HG03025 (cell line): Measurements from ENCODE around the gene KIF4A.
"Not testable (repeated sequence)": the region's sequence is repeated elsewhere in the genome, so short reads cannot be mapped to it uniquely, and the experiment has no call there.

Experiments
- ATAC-seq: cut with Tn5 transposase; IDR thresholded peaks from one replicate; pipeline ENCODE4 v1.9.1; 2021; ENCODE audit warnings: mild to moderate bottlenecking, moderate library complexity; ENCODE audit not compliant: unreplicated experiment, low FRiP score

KIF4A gene, protein sequence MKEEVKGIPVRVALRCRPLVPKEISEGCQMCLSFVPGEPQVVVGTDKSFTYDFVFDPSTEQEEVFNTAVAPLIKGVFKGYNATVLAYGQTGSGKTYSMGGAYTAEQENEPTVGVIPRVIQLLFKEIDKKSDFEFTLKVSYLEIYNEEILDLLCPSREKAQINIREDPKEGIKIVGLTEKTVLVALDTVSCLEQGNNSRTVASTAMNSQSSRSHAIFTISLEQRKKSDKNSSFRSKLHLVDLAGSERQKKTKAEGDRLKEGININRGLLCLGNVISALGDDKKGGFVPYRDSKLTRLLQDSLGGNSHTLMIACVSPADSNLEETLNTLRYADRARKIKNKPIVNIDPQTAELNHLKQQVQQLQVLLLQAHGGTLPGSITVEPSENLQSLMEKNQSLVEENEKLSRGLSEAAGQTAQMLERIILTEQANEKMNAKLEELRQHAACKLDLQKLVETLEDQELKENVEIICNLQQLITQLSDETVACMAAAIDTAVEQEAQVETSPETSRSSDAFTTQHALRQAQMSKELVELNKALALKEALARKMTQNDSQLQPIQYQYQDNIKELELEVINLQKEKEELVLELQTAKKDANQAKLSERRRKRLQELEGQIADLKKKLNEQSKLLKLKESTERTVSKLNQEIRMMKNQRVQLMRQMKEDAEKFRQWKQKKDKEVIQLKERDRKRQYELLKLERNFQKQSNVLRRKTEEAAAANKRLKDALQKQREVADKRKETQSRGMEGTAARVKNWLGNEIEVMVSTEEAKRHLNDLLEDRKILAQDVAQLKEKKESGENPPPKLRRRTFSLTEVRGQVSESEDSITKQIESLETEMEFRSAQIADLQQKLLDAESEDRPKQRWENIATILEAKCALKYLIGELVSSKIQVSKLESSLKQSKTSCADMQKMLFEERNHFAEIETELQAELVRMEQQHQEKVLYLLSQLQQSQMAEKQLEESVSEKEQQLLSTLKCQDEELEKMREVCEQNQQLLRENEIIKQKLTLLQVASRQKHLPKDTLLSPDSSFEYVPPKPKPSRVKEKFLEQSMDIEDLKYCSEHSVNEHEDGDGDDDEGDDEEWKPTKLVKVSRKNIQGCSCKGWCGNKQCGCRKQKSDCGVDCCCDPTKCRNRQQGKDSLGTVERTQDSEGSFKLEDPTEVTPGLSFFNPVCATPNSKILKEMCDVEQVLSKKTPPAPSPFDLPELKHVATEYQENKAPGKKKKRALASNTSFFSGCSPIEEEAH

GRCh38 chrX:70289793-70290770 lies at the start of gene KIF4A, which contains the start of gene PDZD11:
TSS of gene KIF4A (plus strand) at chrX:70290104. CDS start at chrX:70290459, 355 bp downstream.
TSS of gene PDZD11 (minus strand) at chrX:70289927. CDS start at chrX:70289341, 586 bp downstream.
- ATAC-seq: peak; percentile 94

DNA sequence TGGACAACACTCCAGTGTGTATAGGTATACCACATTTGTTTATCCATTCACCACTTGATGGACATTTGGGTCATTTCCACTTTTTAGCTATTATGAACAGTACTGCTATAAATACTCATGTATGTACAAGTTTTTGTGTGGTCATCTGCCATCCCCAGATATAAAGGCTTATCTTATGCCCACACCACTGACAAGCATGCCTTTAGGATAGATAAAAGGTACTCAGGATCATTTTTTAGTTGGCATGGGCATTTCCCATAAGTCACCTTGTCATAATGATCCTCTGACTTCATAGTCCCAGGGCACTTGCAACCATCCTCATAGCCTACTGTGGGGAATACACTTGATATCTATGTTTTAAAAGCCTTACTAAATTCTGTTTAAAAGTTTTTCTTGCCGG lies 49.2 kb upstream of the KIF4A start:
- ATAC-seq: no peak

- ATAC-seq: no peak
Observed at GRCh38 chrX:70241501-70241900, 48.4 kb upstream of the KIF4A start.

DNA sequence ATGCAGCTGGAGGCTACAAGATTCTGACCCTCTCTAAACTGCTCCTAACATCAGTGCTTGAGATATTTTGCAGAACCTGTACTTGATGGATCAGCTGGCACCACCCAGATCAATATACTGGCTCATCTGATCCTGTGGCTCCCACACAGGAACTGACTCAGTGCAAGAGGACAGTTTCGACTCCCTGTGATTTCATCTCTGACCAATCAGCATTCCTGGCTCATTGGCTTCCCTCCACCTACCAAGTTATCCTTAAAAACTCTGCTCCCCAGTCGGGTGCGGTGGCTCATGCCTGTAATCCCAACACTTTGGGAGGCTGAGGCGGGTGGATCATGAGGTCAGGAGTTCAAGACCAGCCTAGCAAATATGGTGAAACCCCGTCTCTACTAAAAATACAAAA lies 46.3 kb upstream of the KIF4A start:
- not testable (repeated sequence) for ATAC-seq

DNA sequence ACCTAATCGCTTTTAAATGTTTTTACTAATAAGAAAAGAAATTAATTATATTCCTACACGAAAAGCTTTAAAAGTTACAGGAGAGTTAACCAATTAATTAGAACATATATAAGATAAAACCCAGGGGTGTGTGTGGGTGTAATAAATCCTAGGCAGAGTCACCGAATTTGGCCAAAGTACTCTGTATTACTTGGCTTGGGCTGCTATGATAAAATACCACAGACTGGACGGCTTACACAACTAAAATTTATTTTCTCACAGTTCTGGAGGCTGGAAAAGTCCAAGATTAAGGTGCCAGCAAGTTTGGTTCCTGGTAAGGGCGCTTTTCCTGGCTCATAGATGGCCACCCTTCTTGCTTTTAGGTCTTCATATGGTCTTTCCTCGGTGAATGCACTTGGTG lies 45.0 kb upstream of the KIF4A start:
- ATAC-seq: no peak

DNA sequence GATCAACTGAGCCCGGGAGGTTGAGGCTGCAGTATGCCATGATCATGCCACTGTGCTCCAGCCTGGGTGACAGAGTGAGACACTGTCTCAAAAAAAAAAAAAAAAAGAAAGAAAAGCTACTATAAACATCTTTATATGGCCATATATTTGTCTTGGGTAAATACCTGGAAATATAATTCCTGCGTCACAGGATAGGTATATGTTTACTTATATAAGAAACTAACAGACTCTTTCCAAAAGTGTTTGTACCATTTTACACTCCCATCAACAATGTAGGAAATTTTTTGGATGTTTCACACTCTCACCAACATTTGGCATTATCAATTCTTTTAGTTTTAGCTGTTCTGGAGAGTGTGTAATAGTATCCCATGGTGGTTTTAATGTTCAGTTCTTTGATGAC lies 42.7 kb upstream of the KIF4A start:
- no peak for ATAC-seq

DNA sequence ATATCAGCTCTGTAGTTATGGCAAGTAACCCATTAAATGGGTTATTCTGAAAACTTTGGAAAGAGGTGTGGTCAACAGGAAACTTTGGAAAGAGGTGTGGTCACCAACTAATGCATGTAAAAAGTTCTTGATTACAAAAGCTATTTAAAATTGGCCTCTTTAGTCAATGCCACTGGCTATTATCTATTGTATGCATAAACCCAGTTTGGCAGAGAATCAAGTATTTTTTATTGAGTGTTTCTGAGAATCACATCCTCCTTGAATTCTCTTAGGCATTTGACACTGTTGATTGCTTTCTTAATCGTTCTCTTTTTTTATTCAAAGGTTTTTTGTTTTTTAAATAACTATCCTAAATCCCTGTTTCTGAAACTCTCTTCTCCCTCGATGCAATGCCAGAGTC lies 37.4 kb upstream of the KIF4A start:
- ATAC-seq: no peak

DNA sequence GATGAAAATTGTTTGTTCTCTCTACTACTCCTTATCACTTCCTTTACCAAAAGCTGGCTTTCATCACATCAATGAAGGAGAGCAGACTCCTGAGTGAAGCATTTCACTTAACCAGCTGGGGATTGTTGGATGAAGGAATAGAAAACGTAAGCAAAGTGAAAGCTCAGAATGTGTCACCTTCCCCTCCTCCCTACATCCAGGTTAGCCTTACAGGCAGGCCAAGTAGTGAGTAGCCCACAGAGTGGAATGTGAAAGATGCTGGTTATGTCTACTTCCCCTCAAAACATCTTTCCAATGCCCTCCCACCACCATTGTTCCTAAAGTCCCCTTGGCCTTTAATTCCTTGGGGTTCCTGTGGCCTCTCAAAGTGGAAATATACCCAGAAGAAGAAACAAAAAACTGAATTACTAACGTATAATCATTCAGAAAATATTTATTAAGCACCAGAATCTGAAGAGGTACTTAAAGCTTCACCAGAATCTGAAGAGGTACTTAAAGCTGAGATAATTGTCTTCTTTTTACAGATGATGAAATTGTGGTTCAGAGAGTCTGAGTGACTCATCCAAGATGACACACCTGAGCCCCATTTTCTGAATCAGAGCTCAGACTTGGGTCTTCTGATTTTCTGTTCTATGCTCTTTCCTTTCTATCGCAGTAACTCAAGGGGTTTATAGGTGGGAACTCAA lies 36.4 kb upstream of the KIF4A start:
- ATAC-seq: no peak

GRCh38 chrX:70254063-70254400 lies 35.9 kb upstream of the KIF4A start:
- ATAC-seq: no peak

DNA sequence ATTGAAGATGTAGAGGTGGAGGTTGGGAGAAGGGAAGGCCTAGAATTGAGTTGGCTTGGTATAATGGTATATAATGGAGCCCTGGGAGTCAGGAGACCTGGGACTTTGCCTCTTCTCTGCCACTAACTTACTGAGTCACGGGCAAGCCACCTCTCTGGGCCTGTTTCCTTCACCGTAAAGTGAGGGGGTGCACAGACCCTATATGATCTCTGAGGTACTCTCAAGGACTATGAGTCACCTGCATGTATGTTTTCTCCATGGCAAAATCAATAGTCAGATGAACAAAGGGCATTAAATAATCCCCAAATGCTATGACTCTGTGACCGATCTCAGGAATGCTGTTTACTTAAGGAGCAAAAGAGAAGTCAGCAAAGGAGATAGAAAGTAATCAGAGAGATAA lies 35.0 kb upstream of the KIF4A start:
- ATAC-seq: no peak

- no peak for ATAC-seq
Observed at GRCh38 chrX:70255452-70255851, 34.5 kb upstream of the KIF4A start.

DNA sequence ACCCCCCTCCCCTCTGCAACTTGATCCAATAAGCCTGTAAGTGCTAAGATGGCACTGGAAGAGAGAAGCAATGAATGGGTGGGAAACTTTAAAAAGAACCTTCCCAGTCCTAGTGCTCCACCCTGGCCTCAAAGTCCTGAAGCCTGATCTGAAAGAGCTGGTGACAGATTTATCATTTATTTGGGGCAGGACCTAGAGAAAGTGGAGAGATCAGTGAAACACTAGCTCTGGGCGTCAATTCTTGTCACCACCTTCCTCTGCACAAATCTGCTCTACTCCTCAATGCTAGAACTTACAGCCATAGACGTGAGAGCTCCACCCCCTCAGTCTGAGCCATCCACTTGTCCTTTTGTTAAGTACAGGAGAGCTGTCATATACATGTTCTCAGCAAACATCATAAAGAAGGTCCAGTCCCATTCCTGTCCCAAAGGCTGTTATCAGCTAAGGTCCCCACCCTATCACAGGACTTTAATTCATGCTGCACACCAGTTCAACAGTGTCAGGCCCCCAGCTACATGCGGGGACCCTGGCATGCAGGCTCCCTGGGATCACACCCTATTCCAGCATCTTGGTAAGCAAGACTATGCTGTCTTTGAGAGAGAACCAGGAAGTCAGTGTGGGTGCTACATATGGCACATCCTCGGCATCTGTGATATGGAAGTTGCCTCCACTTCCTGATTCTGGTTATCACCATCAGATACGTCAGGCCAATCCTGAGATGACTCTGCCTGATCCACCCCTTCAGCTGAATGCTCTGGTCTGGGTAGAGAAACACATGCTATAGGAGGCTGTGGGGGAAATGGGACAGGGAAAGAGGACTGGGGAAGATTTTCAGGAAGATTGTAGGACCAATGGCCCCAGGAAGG lies 32.2 kb upstream of the KIF4A start:
- no peak for ATAC-seq

- no peak for ATAC-seq
Observed at GRCh38 chrX:70260104-70260503, 29.8 kb upstream of the KIF4A start, which contains the start of gene P2RY4. TSS of gene P2RY4 (minus strand) at chrX:70260204. CDS start at chrX:70259624, 580 bp downstream.

DNA sequence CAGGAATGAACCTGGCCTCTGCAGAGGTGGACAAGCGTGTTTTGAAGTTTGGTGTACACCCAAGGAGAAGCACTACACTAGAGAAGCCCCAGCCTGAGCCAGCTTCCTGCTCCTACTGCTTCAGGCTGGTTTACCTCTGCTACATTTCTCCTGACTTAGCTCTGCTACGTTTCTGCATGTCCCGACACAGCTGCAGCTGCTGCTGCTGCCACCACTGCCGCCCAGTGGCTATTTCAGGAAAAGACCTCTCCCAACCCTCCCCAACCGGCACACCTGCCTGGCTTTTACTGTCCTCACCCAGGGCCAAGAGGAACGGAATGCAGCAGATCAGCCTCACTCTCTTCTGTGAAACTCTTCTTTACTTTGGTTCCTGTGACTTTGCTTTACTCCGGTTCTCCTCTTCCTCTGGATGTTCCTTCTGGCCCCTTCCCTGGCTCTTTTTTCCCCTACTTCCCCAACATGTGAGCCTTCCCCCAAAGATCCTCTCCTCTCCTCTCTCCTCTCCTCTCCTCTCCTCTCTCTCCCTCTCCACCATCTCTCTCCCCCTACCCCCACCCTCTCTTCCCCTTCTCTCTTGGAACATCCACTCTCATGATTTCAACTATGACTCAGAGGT lies 26.8 kb upstream of the KIF4A start:
- no peak for ATAC-seq

DNA sequence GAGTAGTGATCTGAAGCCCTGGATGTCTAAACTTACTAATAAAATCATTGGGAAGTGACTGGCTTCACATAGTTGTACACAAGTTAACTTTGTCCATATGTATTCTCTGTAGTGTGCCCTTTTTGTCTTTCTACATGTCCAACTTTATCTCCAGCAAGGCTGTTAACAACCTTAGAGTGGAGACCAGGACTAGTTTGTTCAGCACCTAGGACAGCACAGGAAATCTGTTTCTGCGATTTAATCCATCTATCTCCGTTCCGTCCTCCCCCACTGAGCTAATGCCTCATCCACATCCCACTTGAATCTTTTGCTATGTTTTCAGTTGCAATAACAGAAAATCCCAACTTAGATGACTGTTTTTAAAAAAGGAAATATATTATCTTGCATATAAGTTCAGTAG lies 25.1 kb upstream of the KIF4A start:
- ATAC-seq: no peak

GRCh38 chrX:70268034-70268433 lies 21.9 kb upstream of the KIF4A start, which contains the start of gene ARR3:
TSS of gene ARR3 (plus strand) at chrX:70268334. CDS start at chrX:70269386, 1,052 bp downstream.
- ATAC-seq: no peak

- not testable (repeated sequence) for ATAC-seq
Observed at GRCh38 chrX:70274029-70274428, 15.9 kb upstream of the KIF4A start.

DNA sequence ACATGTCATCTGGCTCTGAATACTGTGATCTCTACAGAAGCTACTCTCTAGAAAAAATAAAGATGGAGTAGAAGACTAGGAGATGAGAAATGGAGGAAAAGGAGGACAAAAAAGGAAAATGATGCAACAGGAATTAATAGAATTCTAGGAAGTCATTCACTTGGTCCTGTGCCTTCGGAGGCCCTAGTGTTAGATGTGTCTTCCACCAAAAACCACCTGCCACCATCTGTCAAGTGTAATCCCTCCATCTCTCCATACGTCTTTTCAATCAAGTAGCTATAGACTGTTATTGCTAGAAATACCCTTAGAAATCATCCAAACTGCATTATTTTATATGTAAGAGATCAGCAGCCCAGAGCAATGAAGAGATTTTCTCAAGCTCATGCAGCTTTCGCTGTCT lies 10.8 kb upstream of the KIF4A start:
- no peak for ATAC-seq
